K562 (cell line): Measurements from ENCODE around the gene RPS6KA2. TPM values are rescaled to one million over a fixed set of nuclear protein-coding genes. Genes with fewer than 3 reads are reported as not detected.

Experiments
- ATAC-seq: fragments of 200-7000 bp; cut with Tn5 transposase; 3 replicates; pipeline ENCODE4 v1.9.1; 2020; ENCODE audit warnings: moderate library complexity
- BruUV-seq: library from RNA; stranded (reverse); fragments of 400-500 nt; replicated peaks from 2 replicates; lab custom pipeline; 2021; lab: Mats Ljungman, UMichigan
- CTCF ChIA-PET: fragments of 300-600 bp; formaldehyde crosslinking; extraction: SDS; loops from one replicate; lab custom pipeline; 2021; ENCODE audit warnings: low intra/inter-chr PET ratio; lab: Yijun Ruan, JAX
- POLR2A ChIA-PET: fragments of 300-600, 350-650 bp; sonication (Branson Sonifier 250); formaldehyde crosslinking; extraction: SDS; loops from one replicate; lab custom pipeline; 2021; ENCODE audit warnings: antibody characterized with exemption, inconsistent platforms; lab: Yijun Ruan, JAX
- DNase-seq, 4 experiments: peaks; one replicate each; pipeline versions ENCODE4 v3.0.0 to v3.0.0-alpha.2; 2011 to 2018; ENCODE audit warnings: low spot score in 3 of 4, mixed read lengths in 3 of 4; ENCODE audit errors: extremely low read depth in 1 of 4
- FAIRE-seq: peaks from 2 replicates; lab custom pipeline; 2011; peaks lifted over from hg19 to GRCh38; lab: Jason Lieb, UNC
- H2AFZ ChIP-seq: 2 replicates; pipeline ENCODE4 v1.6.0; 2011; ENCODE audit warnings: low read depth, low read length, control low read depth, inconsistent platforms
- H3K27ac ChIP-seq: fragments of 200-600 bp; 3 replicates; pipeline ENCODE4 v1.8.0; 2011; ENCODE audit warnings: low read depth, mild to moderate bottlenecking, control low read depth, inconsistent platforms, low read length, moderate library complexity, mixed read lengths; ENCODE audit errors: extremely low read depth
- H3K27me3 ChIP-seq, 2 experiments: fragments of 300-600 bp in 1 of 2; 2 replicates in 1 of 2; 3 replicates in 1 of 2; pipeline versions ENCODE4 v1.6.0 to v1.8.0; 2011; ENCODE audit warnings: inconsistent platforms in 2 of 2, low read length in 2 of 2, mild to moderate bottlenecking in 1 of 2, mixed read lengths in 1 of 2, moderate library complexity in 1 of 2; ENCODE audit not compliant: control insufficient read depth in 2 of 2, insufficient read depth in 2 of 2
- H3K36me3 ChIP-seq: fragments of 300-600 bp; 3 replicates; pipeline ENCODE4 v1.8.0; 2011; ENCODE audit warnings: mild to moderate bottlenecking, low read length, inconsistent platforms; ENCODE audit not compliant: control insufficient read depth, insufficient read depth
- H3K4me1 ChIP-seq, 2 experiments: fragments of 200-600 bp in 1 of 2; replicated peaks in 1 of 2; 2 replicates in 1 of 2; 3 replicates in 1 of 2; pipeline versions ENCODE4 v1.5.1 to v1.8.0; 2011; ENCODE audit warnings: inconsistent platforms in 2 of 2, low read length in 2 of 2, mild to moderate bottlenecking in 1 of 2, mixed read lengths in 1 of 2, moderate library complexity in 1 of 2; ENCODE audit not compliant: control insufficient read depth in 2 of 2, insufficient read depth in 2 of 2
- H3K4me2 ChIP-seq: 2 replicates; pipeline ENCODE4 v1.6.1; 2011; ENCODE audit warnings: low read length, control low read depth, inconsistent platforms, mixed read lengths; ENCODE audit not compliant: insufficient read depth
- H3K4me3 ChIP-seq: fragments of 200-600 bp; sonication (generic), shearing (Covaris generic); 2 replicates; pipeline ENCODE4 v1.5.1; 2016; ENCODE audit warnings: control low read depth, inconsistent platforms
- H3K79me2 ChIP-seq: fragments of 200-600 bp; 3 replicates; pipeline ENCODE4 v1.8.0; 2011; ENCODE audit warnings: low read length, inconsistent platforms; ENCODE audit not compliant: control insufficient read depth, insufficient read depth
- H3K9ac ChIP-seq, 2 experiments: 2 replicates each; pipeline versions ENCODE4 v1.6.0 to v1.6.1; 2011; ENCODE audit warnings: low read depth in 2 of 2, low read length in 2 of 2, control low read depth in 1 of 2, inconsistent platforms in 1 of 2, mild to moderate bottlenecking in 1 of 2, mixed read lengths in 1 of 2; ENCODE audit not compliant: insufficient read depth in 1 of 2
- H3K9me1 ChIP-seq: one replicate; pipeline ENCODE4 v1.6.0; 2011; ENCODE audit warnings: inconsistent platforms, mild to moderate bottlenecking, low read length, moderate library complexity; ENCODE audit not compliant: control insufficient read depth, insufficient read depth
- H3K9me3 ChIP-seq: replicated peaks from 2 replicates; pipeline ENCODE4 v1.5.1; 2011; ENCODE audit warnings: low read depth, low read length, inconsistent platforms; ENCODE audit not compliant: control insufficient read depth, insufficient read depth
- H4K20me1 ChIP-seq: replicated peaks from 2 replicates; pipeline ENCODE4 v1.6.1; 2011; ENCODE audit warnings: low read length, inconsistent platforms, mixed read lengths; ENCODE audit not compliant: control insufficient read depth, insufficient read depth
- GABPB1 ChIP-seq: sonication (generic); formaldehyde crosslinking; IDR thresholded peaks from 2 replicates; pipeline ENCODE4 v1.8.0; 2022; ENCODE audit warnings: mild to moderate bottlenecking, missing genetic modification reagents
- KAT2B ChIP-seq: IDR thresholded peaks from one replicate; pipeline ENCODE4 v1.6.1; 2012; ENCODE audit warnings: low read depth, mild to moderate bottlenecking, control low read depth, inconsistent platforms, low read length, moderate library complexity
- MBD2 ChIP-seq: sonication (generic); IDR thresholded peaks from 2 replicates; pipeline ENCODE4 v1.6.1; 2016; ENCODE audit warnings: low read depth, borderline replicate concordance
- NR2C1 ChIP-seq, 2 experiments: fragments of 450-650 bp; IDR thresholded peaks; 2 replicates each; pipeline ENCODE4 v1.6.1; 2017; ENCODE audit warnings: mild to moderate bottlenecking in 2 of 2, antibody characterized with exemption in 1 of 2, inconsistent platforms in 1 of 2, missing compliant biosample characterization in 1 of 2, missing genetic modification characterization in 1 of 2
- WGBS: fragments of 100-300 bp; shearing (Covaris generic); methylation state at CpG from one replicate; pipeline ENCODE4 v1.1.6; 2016; ENCODE audit warnings: low coverage, mixed read lengths; ENCODE audit not compliant: insufficient coverage; ENCODE audit errors: missing lambda C conversion rate; 5-methylcytosine and 5-hydroxymethylcytosine counted together
- in situ Hi-C: fragments of 300-500 bp; cut with MboI; formaldehyde crosslinking; loops from 4 replicates; pipeline ENCODE4 v1.15.0; 2018; ENCODE audit warnings: inconsistent platforms, mixed read lengths
- intact Hi-C: fragments of 100-400 bp; cut with micrococcal nuclease; formaldehyde crosslinking; loops from 2 replicates; pipeline ENCODE4 v1.14.2; 2022
- polyA plus RNA-seq, 8 experiments: library from polyadenylated mRNA; depleted of rRNA in 4 of 8; stranded (reverse) in 5 of 8; unstranded in 3 of 8; fragments of >200 nt; fragmentation: Nextera tagmentation in 2 of 8; fragmentation: Illumina TruSeq in 1 of 8; extraction: Ambion mirVana in 2 of 8; extraction: Trizol in 1 of 8; gene quantifications; 2 replicates each; pipeline versions ENCODE4 v1.2.1 to v1.2.3, GENCODE V29; 2011 to 2014; ENCODE audit warnings: inconsistent platforms in 1 of 8, missing spikeins in 1 of 8
- total RNA-seq, 7 experiments: library from RNA; depleted of rRNA in 6 of 7; stranded (reverse); fragments of >200 nt in 6 of 7; fragmentation: Illumina TruSeq in 2 of 7; extraction: Trizol in 2 of 7; gene quantifications; 2 replicates each; pipeline versions ENCODE4 v1.2.1 to v1.2.3, GENCODE V29; 2011 to 2021; ENCODE audit warnings: low replicate concordance in 1 of 7
- TF ChIP-seq, protein P1 (sequence below): sonication (generic); formaldehyde crosslinking; IDR thresholded peaks from 2 replicates; pipeline ENCODE4 v1.8.0; 2022; ENCODE audit warnings: missing genetic modification reagents, mild to moderate bottlenecking, moderate library complexity, borderline replicate concordance

RPS6KA2 gene
- total and polyA plus RNA-seq, 9 of the 15 experiments (the other 6 are each of a cell fraction or from before 2014, with no cell fraction given), result 0.29 to 1.00 (median 0.53) TPM

DNA sequence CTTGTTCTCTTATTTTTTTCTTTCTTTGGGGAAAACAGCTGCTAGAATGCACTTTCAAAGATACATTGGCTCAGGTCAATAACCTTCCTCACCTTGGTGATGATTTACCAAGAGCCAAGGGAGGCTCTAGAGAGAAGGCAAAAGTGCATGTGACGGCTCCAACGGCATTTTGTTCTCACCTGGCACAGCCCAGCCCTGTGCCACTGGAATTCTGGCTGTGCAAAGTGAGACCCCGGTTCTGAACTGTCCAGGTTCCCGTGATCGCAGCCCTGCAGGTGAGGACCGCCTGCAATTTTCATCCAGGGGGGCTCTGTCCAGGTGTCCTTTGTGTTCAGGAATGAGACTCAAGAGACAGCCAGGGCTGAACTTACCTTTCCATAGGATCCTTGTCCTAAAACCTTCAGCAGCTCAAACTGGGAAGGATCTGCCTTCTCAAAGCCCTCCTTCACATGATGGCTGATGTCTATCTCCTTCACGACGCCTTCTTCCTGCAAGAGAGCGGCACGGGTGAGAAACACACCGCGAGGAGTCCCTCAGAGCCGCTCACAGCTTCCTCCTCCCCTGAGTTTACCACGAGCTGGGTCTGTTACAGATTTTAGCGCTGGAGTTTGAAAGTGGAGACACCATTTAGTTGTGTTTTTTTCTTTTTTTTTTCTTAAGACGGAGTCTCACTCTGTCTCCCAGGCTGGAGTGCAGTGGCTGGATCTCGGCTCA is 88.6 kb downstream of the RPS6KA2 start (continued):
- TF ChIP-seq, protein P1, sequence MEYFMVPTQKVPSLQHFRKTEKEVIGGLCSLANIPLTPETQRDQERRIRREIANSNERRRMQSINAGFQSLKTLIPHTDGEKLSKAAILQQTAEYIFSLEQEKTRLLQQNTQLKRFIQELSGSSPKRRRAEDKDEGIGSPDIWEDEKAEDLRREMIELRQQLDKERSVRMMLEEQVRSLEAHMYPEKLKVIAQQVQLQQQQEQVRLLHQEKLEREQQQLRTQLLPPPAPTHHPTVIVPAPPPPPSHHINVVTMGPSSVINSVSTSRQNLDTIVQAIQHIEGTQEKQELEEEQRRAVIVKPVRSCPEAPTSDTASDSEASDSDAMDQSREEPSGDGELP (CRISPR knock-in tag), result no peak
- no peak for TF ChIP-seq NR2C1 (IDR thresholded peaks at IDR 0.05)
- TF ChIP-seq NR2C1 (tag; IDR thresholded peaks at IDR 0.05), result no peak
- TF ChIP-seq, all 486 proteins: peak for 0

DNA sequence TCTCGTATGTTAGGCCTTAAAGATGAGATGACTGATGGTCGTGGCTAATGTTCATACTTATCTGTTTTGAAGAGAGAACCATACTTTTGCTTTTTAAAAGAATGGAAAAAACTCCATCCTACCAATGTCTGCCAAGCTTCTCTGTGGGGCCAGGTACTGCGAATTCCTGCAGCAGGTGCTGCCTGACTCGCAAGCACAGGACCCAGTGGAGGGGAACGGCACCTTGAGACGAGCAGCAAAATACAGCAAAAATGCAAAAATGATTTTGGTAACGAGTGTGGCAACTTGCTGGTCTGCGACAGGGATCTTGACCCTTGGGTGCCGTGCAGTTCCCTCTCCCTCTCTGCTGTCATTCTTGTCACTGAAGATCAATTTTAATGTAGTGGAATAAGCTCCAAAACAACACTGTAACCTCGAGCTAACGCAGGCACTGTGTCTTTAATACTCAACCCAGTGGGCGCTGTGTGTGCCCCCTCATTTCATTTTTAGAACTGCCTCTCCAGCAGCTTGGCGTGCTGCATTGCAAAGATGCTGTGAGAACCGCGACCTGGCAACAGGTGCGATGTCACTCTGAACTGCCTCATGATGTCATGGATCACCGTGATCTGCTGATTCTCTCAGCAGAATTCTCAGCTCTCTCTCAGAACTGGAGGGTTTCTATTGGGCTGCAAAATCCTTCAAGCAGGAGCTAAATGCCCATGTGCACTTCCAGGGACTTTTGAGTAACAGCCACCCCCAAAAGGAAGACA is 92.2 kb downstream of the RPS6KA2 start:
- no peaks in the 10 kb centered on the region for H3K9me3 ChIP-seq
- intact Hi-C loops (no loop called here), in situ Hi-C loops (no loop called here)
- H3K4me1 ChIP-seq, result no peaks in the 10 kb centered on the region
- H3K36me3 ChIP-seq, result no peaks in the 10 kb centered on the region
- H3K9me1 ChIP-seq, result no peaks in the 10 kb centered on the region
- WGBS, result 1% methylated on average over 17 of the region's 17 CpGs
- ATAC-seq, result no peak
- CTCF ChIA-PET, result no interaction called here
- no peak for FAIRE-seq
- POLR2A ChIA-PET, result interaction anchor here (0.8 to 1.2 kb wide), 2 partner anchors 17 to 46 kb away, joined by 3 read pairs; no protein-coding TSS in a partner anchor
- H2AFZ ChIP-seq, result no peak overlapping the region
- H3K27me3 ChIP-seq, result peaks cover 46 to 70% of the 10 kb centered on the region in 2 experiments; a peak in 4 of 5 replicates
- H3K4me2 ChIP-seq, result no peak overlapping the region
- no peak overlapping the region for H3K9ac ChIP-seq
- no peaks in the 10 kb centered on the region for H3K79me2 ChIP-seq
- no peak overlapping the region for H3K4me3 ChIP-seq
- BruUV-seq, result no TSS peak
- no peak for DNase-seq
- TF ChIP-seq MBD2, result no peak
- TF ChIP-seq KAT2B, result no peak
- TF ChIP-seq GABPB1, result no peak
- H3K27ac ChIP-seq, result no peak overlapping the region
- no peaks in the 10 kb centered on the region for H4K20me1 ChIP-seq
